Hematopoietic multipotent progenitor cell treated with erythropoietin and hydrocortisone succinate and interleukin-3 and kit ligand, for 6 days (in vitro differentiated cells): ENCODE results near the gene TRMT6.
A peak's percentile ranks its signal among the peaks of the same experiment; 100 is the strongest.

ENCODE experiments used
- DNase-seq: peaks from one replicate; pipeline ENCODE4 v3.0.0-alpha.2; 2015

Gene TRMT6

DNA sequence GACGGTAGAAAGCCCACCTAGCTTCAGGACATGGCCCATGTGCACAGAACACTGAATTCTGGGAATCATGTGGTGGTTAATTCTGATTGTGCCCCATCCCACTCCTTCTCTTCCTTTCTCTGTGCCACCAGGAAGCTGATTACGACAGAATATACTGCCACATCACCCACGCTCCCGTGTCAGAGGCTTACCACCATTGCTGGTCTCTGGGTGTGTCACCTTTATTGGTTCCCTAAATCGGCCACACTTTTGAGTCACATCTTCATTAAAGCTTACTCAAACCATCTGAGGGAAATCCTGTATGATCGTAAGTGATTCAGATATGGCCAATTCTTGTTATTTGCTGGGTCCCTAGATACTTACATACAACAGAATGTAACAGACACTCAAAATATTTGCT lies 3.1 kb downstream of the TRMT6 start:
- no peak for DNase-seq

DNA sequence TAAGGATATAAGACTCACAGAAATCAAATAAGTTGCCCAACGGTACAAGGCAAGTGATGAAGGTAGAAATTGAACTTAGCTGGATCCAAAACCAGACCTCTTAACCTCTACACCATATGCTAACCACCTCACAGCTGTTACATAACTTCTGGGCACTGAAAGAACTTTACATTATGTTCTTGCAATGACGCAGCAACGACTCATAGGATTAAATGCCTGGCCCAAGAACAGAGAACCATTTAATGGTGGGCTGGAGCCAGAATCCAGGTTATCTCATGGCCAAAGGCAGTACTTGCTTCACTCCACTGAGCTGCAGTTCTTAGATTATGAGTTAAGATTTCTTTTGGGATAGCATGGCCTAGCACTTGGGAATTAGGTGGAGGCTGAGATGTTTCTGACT lies 4.4 kb downstream of the TRMT6 start:
- DNase-seq = peak; percentile 7

DNA sequence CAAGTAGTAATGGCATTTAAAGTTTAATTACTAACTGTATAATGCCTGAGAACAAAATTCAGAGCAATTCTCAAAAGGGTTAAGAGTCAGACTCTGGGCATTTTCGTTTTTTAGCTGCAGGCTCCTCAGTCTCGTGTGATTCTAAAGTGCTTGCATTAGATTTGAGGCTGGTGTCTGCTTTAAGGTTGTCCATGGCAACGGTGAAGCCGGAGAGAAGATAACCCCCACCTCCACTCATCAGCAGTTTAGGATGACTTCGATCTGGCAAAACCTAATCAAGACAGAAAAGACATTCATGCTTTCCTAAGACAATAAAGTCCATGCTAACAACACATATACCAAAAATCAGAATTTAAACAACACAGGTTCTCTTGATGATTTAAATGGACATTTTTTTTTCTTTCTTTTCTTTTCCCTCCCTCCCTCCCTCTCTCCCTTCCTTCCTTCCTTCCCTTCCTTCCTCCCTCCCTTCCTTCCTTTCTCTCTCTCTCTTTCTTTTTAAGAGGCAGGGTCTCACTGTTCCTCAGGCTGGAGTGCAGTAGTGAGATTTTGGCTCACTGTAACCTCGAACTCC lies 11.8 kb downstream of the TRMT6 start:
- no peak for DNase-seq

DNA sequence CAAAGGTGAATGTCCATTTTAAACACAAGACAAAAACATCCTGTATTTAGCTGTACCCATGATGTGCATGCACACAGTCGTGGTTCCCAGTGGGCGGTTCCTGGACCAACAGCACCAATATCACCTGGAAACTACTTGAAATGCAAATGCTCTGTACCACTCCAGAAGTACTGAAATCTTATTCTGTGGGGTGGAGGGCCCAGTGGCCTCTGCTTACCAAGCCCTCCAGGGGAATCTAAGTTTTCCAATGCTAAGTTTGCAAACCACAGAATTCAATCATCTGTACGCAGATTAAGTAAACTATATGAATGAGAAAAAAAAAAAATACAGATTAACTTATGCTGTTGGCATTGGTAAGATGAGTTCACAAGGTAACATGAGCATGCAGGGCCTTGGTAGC lies 14.1 kb downstream of the TRMT6 start:
- DNase-seq = no peak

DNA sequence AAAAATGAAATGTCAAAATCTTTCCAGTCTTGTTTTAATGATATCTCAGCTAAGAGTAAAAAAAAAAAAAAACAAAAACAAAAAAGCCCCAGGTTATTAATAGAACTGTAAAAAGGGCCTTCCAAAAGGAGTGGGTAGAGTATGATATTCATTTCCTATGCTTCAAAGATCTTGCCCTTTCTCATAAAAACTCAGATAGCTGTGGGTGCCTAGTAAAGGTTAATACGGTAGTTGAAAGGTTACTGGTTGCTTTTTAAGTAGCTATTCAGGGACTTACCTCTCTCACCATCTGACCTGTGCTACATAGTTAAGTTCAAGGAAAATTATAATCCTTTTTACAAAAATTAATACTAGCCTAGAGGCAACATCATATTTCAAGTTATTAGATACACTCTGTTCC lies 14.9 kb downstream of the TRMT6 start:
- no peak for DNase-seq

DNA sequence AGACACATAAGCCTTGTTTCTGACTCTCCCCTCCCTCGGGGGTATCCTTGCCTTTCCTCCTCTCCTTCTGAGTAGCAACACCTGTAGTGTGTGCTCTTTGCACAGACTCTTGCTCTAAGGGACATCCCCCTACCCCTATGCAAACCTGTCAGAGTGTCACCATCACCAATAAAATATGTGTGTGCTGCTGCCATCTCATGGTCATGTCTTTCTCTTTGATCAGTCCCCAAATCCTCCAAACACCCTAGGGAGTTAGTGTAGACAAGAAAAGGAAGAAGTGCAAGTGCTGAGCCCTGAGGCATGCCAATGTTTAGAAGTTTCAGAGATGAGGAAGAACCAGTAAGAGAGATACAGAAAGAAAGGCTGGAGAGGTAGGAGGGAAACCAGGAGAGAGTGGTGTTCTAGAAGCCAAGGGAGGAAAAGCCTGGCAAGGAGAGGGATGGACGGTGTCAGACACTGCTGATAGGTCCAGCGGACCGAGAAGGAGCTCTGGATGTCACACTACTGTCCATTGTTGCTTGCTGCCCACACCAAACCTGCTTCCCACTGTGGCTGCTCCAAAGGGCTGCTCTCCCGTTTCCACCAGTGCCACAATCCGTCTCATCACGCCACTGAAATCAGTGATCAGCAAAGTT lies 16.4 kb downstream of the TRMT6 start:
- DNase-seq = peak; percentile 55

DNA sequence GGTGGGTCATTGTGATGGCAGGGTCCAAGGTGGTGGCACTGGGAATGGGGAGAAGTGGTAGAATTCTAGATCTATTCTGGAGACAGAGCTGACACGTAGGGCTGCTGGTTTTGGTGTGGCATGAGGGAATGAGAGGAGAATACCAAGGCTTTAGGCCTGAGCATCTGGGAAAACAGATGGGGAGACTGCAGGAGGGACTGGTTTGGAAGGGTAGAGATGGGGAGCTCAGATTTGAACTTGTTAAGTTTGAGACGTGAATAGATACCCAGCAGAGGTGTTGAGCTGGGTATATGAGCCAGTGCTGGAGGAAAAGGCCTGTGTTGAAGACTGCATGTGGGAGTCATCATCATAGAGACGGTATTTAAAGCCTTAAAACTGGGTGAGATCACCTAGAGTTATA lies 17.5 kb downstream of the TRMT6 start:
- no peak for DNase-seq

DNA sequence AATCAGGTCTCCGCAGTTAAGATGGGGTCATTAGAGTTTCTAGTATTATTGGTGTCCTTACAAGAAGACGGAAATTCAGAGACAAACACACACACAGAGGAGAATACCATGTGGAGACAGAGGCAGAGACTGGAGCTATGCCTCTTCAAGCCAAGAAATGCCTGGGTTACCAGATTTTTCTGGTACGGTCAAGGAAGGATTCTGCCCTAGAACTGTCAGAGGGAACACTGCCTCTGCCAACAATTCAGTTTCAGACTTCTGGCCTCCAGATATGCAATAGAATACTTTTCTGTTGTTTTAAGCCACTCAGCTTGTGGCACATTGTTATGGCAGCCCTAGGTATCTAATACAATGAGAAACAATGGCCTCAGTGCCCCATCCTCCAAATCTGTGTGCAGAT lies 18.9 kb downstream of the TRMT6 start:
- DNase-seq = no peak

DNA sequence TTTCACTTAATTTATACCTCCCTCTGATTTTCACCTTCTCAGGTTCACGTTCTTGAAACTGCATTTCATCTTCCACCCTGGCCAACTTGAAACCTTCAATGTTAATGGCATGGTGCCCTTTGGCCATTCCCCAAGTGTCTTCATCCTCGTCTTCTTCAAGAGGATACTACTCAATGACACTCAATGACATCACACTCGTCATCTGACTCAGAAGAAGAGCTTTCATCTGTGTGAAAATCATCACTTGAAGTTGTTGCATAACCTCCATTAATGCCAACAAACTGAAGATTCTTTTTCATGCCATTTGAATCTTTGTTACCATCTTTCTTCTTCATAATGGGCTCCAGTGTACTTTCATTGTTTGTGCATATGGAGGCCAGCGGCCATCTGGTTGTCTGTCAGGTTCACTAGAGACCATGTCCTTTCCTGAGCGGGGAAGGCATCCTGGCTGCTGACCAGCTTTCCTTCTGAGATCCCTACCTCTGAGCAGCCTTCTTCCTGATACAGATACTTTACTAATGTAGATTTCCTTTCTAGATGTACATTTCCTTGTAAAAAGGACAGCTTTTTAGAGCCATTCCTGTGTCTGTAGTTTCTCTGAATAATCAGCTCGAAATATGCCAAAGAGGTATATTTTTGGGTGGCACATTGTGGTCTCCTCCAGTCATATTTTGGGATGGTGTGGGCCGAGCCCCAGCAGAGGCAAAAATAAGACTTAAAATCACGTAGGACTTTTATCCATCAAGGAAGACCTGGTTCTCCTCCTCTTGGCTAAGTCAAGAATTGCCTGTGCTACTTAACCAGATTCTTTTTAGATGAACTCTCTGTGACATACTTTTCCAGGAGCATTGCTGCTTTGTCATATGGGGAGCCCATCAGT lies 21.3 kb downstream of the TRMT6 start:
- DNase-seq = no peak

DNA sequence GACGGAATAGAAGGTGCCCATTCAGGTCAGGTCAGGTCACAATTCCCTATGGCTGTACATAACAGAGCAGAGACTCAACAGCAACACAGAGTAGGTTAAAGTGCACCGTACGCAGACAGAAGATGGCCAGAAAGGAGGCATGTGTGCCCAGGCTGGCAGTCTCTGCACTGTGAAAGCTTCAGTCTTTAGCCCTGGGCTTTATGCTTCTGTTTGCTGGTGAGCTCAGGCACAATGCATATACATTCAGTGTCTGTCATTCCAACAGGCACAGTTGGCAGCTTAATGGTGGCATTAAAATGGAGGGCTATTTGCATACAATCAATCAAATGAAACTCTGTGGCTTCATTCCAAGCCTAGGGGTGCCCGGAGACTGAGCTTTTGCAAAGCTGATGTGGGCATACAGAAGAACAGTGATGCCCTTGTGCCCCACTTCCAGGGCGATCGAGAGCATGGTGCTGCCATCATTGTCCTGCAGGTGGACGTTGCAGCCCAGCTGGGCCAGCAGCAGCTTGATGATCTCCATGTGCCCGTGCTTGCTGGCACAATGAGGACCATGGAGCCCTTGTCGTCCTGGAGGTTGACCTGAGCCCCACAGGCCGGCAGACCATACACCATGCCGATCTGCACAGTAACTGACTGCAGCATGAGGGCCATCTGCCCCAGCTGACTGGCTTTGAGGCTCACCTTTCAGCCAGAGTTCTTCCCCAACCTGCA lies 22.4 kb downstream of the TRMT6 start:
- no peak for DNase-seq

DNA sequence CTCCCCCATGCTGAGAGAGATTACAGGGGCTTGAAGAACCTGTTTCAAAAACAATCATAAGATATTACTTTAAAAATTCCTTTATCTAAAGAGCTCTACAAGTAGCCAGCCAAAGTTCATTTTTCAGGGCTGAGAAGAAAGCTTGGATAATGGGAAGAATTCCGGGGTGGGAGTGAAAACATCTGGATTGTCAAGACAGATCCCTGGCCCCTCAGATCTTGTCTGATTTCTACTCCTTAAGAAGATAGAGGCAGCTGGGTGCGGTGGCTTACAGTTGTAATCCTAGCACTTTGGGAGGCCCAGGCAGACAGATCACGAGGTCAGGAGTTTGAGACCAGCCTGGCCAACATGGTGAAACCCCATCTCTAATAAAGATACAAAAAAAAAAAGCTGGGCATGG lies 24.8 kb downstream of the TRMT6 start:
- no peak for DNase-seq

DNA sequence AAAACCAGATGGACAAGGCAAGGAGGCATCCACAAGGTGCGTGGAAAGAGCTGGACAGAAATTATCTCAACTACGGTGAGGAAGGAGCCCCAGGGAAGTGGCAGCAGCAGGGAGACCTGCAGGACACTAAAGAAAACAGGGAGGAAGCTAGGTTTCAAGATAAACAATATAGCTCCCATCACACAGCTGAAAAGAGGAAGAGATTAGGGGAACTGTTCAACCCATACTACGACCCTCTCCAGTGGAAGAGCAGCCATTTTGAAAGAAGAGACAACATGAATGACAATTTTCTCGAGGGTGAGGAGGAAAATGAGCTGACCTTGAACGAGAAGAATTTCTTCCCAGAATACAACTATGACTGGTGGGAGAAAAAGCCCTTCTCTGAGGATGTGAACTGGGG lies 26.8 kb downstream of the TRMT6 start:
- peak; percentile 14 for DNase-seq

DNA sequence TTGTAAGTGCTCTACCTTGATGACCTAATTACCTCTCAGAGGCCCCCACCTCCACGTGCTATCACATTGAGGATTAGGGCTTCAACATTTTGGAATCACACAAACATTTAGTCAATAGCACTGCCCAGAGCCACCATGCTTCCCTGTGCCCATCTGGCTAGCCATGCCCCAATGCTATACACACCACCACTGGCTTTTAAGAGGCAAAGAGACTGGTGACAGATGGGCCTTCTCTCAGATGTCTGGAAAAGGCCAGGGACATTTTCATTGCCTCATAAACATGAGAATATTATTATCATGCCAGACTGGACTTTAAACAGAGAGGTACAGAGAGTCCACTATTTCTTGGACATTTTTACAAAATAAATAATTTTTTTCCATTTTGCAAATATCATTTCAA lies 29.8 kb downstream of the TRMT6 start:
- DNase-seq = no peak

DNA sequence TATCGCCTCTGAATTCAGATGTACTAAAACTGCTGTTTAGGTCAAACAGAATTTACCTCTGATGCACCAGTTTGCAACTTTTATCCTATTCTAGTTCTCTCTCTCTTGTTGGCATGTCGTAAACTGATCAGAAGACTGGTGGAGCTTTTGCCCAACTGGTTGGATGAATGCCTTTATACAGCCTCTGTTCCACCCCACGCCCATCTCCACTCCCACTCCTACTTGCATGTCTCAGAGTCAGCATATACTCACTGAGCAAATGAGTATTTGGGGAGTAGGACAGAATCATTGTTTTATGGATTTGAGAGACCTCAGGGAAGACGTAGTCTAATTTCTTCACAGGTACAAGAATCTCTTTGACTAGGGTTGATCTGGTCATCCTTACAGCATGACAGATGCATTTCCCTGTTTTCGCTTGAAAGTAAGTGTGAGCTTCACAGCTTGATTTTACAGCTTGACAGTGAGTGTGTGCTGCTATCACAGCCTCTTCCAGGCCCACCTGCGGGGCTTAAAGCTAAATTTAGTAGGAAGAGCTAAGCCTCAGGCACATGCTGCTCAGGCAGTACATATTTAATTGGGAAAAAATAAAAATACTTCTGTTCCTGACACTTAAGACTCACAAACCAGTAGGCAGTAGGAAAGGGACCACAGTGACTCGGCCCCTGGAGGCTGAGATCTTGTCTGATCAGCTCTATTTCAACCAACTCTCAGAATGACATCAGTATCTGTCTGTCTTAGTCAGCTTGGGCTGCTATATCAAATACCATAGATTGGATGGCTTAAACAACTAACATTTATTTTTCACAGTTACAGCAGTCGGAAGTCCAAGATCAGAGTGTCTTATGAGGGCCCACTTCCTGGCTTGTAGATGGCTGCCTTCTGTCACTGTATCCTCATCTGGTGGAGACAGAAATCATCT lies 30.4 kb downstream of the TRMT6 start:
- no peak for DNase-seq

DNA sequence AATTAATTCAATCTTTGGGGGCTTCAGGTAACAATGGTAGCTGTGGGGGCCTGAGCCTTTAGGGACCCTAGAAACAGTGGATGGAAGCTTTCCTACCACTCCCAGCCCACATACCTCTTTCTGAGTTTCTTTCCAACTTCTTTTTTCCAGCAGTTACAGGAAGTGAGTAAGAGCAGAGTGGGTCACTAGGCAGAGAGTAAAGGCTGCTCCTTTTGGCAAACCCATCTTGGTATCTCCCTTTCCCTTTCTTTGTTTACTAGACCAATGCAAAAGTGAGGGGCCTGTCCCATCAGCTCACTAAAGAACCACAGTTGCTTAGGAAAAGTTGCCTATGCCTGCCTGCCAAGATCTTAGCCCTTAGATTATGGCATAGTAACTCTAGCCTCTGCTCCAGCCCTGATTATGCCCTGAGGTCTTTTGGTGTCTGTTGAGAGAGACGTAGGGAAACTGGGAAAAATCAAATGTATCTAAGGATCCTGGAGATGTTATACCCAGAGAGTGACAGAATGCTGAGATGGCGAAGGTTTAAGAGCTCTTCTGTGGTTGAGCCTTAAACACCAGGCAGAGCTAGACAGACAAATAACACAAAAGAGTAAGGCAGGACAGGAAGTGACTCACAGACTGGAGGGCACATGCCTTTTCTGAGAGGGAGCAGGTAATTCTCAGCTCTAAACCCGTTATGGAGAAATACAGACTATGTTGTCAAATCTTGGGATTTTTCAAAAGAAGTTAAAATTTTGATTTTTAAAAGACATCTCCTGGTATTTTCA lies 31.3 kb downstream of the TRMT6 start:
- no peak for DNase-seq

DNA sequence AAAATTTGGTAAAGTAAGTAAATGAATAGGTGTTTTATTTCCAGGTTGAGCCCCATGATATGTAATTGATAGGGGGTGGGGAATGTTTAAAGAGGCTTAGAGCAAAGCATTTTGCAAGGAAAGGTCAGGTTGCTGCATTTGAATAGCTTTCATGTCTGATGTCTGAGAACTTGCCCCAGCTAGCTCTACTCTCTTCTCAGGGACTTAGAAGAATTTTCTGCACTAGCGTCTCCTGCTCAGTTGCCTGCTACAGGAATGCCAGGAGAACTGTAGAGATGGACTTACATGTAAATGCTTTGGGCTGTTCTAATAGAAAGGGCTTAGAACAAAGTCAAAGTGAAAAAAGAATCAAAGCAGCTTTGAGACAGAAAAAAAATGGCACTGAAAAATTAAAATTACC lies 35.5 kb downstream of the TRMT6 start:
- no peak for DNase-seq

DNA sequence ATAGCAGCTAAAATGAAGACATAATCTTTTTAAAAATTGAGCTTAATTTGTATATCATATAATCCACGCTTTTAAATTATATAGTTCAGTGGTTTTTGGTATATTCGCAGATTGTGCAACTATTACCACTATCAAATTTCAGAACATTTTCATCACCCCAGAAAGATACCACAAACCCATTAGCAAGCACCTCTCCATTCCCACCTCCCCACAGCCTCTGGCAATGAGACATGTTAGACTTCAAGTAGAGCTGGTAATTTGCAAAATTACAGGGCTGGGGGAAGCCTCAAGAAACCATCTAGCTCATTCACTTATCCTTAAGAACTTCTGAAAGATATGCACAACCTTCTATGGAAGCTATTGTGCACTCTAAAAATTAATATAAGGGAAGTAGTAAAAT lies 37.2 kb downstream of the TRMT6 start:
- no peak for DNase-seq

DNA sequence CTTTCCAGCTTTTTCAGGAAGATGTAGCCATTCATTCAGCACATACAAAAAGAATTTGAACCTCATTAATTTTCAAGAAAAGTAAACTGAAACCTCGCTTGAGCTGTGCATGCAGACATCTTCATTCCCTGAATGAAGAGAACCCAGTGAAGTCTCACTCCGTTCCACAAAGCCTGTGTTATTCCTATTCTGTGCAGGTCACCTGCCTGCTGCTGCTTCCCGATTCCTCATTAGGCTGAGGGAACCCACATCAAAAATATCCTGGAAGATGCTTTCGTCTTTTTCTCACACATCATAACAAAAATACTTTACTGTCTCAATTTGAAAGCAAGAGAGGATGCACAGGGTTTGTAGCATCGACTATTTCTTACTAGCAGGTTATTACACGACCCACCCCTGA lies 40.1 kb downstream of the TRMT6 start:
- no peak for DNase-seq

DNA sequence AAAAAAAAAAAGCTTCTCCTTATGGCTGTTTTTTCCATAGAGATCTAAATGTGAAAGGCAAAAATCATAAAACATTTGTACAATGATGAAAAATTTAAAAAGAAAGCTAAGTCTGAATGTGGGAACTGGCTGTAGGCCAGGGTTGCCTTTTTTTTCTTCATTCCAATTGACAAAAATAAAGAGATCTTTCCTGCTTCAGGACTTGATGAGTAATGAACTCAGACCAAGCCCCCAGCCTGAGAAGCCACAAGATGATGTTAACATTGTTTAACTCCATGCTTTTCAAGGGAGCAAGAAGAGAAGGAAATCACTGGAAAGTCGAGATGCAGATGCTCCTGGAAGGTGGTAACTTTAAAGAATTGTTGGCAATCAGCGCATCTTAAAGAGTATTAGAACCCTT lies 41.4 kb downstream of the TRMT6 start:
- no peak for DNase-seq

DNA sequence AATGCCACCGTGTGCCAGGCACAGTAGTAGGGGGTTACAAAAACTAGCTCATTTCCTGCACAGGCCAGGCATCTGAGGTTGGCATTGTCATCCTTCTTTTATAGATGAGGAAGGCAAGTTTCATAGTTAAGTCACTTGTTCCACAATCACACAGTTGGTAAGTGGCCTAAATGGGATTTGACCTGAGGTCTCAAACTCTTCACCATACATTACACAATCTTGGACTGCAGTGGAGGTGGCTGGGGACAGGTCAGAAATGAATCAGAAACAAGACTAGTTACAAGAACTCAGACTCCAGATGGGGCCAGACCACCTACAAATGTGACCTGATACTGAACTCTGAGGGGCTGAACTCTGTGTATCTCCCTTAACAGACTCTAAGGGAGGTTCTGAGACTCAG lies 49.4 kb downstream of the TRMT6 start:
- DNase-seq = no peak

DNA sequence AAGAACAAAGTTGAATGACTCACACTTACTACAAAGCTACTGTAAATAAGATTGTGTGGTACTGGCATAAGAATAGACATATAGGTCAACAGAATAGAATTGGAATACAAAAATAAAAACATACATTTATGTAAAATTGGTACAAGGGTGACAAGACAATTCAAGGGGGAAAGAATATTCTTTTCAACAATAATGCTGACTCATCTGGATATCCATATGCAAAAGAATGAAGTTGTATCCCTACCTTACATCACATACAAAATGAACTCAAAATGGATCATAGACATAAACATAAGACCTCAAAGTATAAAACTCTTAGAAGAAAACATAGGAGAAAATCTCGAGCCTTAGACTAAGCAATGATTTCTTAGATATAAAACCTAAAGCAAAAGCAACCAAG lies 50.9 kb downstream of the TRMT6 start:
- no peak for DNase-seq

DNA sequence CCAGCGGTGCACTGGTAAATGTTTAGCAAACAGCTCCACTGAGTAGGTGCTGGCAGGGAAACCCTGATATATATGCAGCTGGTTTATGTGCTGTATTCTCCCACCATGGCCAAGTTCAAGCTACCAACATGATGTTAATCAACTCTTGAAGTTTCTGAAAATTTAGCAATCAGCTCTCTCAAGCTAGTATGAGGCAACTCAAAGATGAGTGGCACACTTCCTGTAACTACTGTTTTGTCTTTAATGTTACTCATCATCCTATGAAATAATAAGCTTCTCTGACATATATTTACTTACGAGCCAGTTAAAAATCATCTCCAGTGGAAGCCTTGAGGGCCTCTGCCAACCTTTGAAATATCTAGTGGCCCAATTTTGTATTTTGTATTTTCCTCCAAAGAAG lies 54.7 kb downstream of the TRMT6 start:
- DNase-seq = peak; percentile 12
